ENCODE results near the gene ASB6. TPM values are rescaled to one million over a fixed set of nuclear protein-coding genes. Genes with fewer than 3 reads are reported as not detected.

The ASB6 gene
- total RNA-seq, 1 experiment from 2014 or later, result 21.0 TPM

GRCh38 chr9:129673602-129674001, 31.7 kb upstream of the ASB6 start:
- Histone ChIP-seq H3K56ac (ENCODE audit: insufficient read length, low read depth, low read length) (no peak overlapping the region), H3K79me1 (ENCODE audit: insufficient read depth, low read depth, low read length, poor library complexity, severe bottlenecking) (no peaks in the 10 kb centered on the region), H2AK5ac (ENCODE audit: insufficient read length, low read length) (no peak overlapping the region), H3K4ac (ENCODE audit: low read depth, low read length) (no peak overlapping the region), H2AFZ (ENCODE audit: low read length) (no peak overlapping the region), H4K20me1 (ENCODE audit: control insufficient read depth, insufficient read depth, insufficient read length) (no peaks in the 10 kb centered on the region), H3K9me3 (ENCODE audit: control insufficient read depth, low read depth, low read length) (no peaks in the 10 kb centered on the region), H3K23me2 (ENCODE audit: insufficient read length, low read depth, low read length, poor library complexity, severe bottlenecking) (no peaks in the 10 kb centered on the region), H2BK20ac (ENCODE audit: low read depth, low read length, poor library complexity, severe bottlenecking) (no peak overlapping the region), H4K5ac (ENCODE audit: insufficient read length, low read depth, low read length) (no peak overlapping the region), H3K23ac (ENCODE audit: insufficient read length, low read depth, low read length) (no peak overlapping the region), H3K14ac (ENCODE audit: insufficient read depth, low read length) (no peak overlapping the region), H2BK12ac (ENCODE audit: insufficient read length, low read depth, low read length) (no peak overlapping the region), H2BK5ac (ENCODE audit: insufficient read length, low read length) (no peak overlapping the region), H3K27ac (ENCODE audit: insufficient read length, low read depth, low read length) (no peak overlapping the region), H2BK15ac (ENCODE audit: low read depth, low read length) (no peak overlapping the region), H3K79me2 (ENCODE audit: insufficient read depth, low read length) (no peaks in the 10 kb centered on the region), H4K91ac (ENCODE audit: insufficient read length, low read depth, low read length) (no peak overlapping the region), H3K4me2 (ENCODE audit: insufficient read depth, insufficient read length, low read length) (no peak overlapping the region), H3T11ph (ENCODE audit: low read length) (no peak overlapping the region), H3K18ac (ENCODE audit: insufficient read length, low read depth, low read length) (no peak overlapping the region), H2BK120ac (ENCODE audit: low read depth, low read length, poor library complexity, severe bottlenecking) (no peak overlapping the region), H3K9ac (ENCODE audit: extremely low read depth, insufficient read length, low read length) (no peak overlapping the region), H4K8ac (replicated peaks; ENCODE audit: insufficient read length, low read depth, low read length) (no peak overlapping the region), H3K27me3 (ENCODE audit: insufficient read depth, low read length) (no peaks in the 10 kb centered on the region), H3K4me1 (ENCODE audit: insufficient read depth, low read length) (no peaks in the 10 kb centered on the region; the same call in 1 of the 2 replicates)
- no peak overlapping the region for H3K4me3 Mint-ChIP-seq
- DNase-seq, result no peak
- 0 out of 7 replicates have a peak overlapping the region, but pooled peaks of 1 of the 3 experiments have one; percentile 14 for H3K27ac Mint-ChIP-seq
- peaks cover 17 to 25% of the 10 kb centered on the region in 2 experiments for H3K4me1 Mint-ChIP-seq
- no peaks in the 10 kb centered on the region for H3K9me3 Mint-ChIP-seq
- H3K36me3 Mint-ChIP-seq (ENCODE audit: insufficient read depth in 1 of 3, low read depth in 3 of 3), result no peaks in the 10 kb centered on the region
- H3K27me3 Mint-ChIP-seq (ENCODE audit: low read depth), result peaks cover 8% of the 10 kb centered on the region
- TF ChIP-seq CTCF (conservative IDR thresholded peaks at IDR 0.05), result no peak
- WGBS (ENCODE audit: extremely low coverage, insufficient read length, low lambda C conversion rate), result no CpG with 5 or more reads among the region's 12 CpGs

Measured in H9 (cell line).